H1 (cell line): ENCODE results near the gene CLN6. TPM values are rescaled to one million over a fixed set of nuclear protein-coding genes. Genes with fewer than 3 reads are reported as not detected.

Experiments
- BACH1 ChIP-seq: IDR thresholded peaks from 2 replicates; pipeline ENCODE4 v1.6.1; 2012; ENCODE audit warnings: low read length, improper control_type of control experiment
- BCL11A ChIP-seq, 2 experiments: IDR thresholded peaks; one replicate each; pipeline ENCODE4 v1.6.1; 2011; ENCODE audit warnings: low read depth in 2 of 2, low read length in 2 of 2, mild to moderate bottlenecking in 2 of 2
- CBX8 ChIP-seq: fragments of 300-800, 300-1000 bp; sonication (generic); IDR thresholded peaks from 2 replicates; pipeline ENCODE4 v1.7.1; 2016; ENCODE audit warnings: low read depth, low read length, borderline replicate concordance
- CREB1 ChIP-seq: IDR thresholded peaks from 2 replicates; pipeline ENCODE4 v1.6.1; 2012; ENCODE audit warnings: inconsistent platforms
- EGR1 ChIP-seq: IDR thresholded peaks from 2 replicates; pipeline ENCODE4 v1.6.1; 2011; ENCODE audit warnings: low read depth, low read length, borderline replicate concordance
- HDAC2 ChIP-seq, 2 experiments: fragments of 300-600 bp in 1 of 2; sonication (generic) in 1 of 2; IDR thresholded peaks; 2 replicates each; pipeline ENCODE4 v1.6.1; 2011 to 2012; ENCODE audit warnings: low read depth in 2 of 2, low read length in 2 of 2, mild to moderate bottlenecking in 2 of 2, moderate library complexity in 2 of 2, borderline replicate concordance in 1 of 2, inconsistent platforms in 1 of 2
- HDAC6 ChIP-seq: IDR thresholded peaks from one replicate; pipeline ENCODE4 v1.7.1; 2012; ENCODE audit warnings: low read depth, mild to moderate bottlenecking, inconsistent platforms, low read length, moderate library complexity
- MAFK ChIP-seq: IDR thresholded peaks from 2 replicates; pipeline ENCODE4 v1.6.1; 2012; ENCODE audit warnings: low read depth, mild to moderate bottlenecking, improper control_type of control experiment, low read length
- MAX ChIP-seq: IDR thresholded peaks from 2 replicates; pipeline ENCODE4 v1.6.1; 2012; ENCODE audit warnings: inconsistent platforms
- NANOG ChIP-seq: IDR thresholded peaks from 2 replicates; pipeline ENCODE4 v1.6.1; 2011; ENCODE audit warnings: low read length, low read depth, mild to moderate bottlenecking, inconsistent platforms; ENCODE audit not compliant: insufficient read depth, poor library complexity, severe bottlenecking
- POLR2AphosphoS5 ChIP-seq: IDR thresholded peaks from 2 replicates; pipeline ENCODE4 v1.6.1; 2011; ENCODE audit warnings: low read depth, low read length
- RAD21 ChIP-seq, 2 experiments: IDR thresholded peaks in 1 of 2; conservative IDR thresholded peaks in 1 of 2; 2 replicates each; pipeline ENCODE4 v1.6.1; 2011; ENCODE audit warnings: low read depth in 2 of 2, low read length in 2 of 2, improper control_type of control experiment in 1 of 2, inconsistent platforms in 1 of 2, mild to moderate bottlenecking in 1 of 2, moderate library complexity in 1 of 2
- RFX5 ChIP-seq: IDR thresholded peaks from 2 replicates; pipeline ENCODE4 v1.6.1; 2011; ENCODE audit warnings: low read depth, low read length, improper control_type of control experiment, borderline replicate concordance
- SP2 ChIP-seq: IDR thresholded peaks from 2 replicates; pipeline ENCODE4 v1.6.1; 2012; ENCODE audit warnings: mild to moderate bottlenecking, low read length, inconsistent platforms
- SUZ12 ChIP-seq: fragments of 200-600 bp; sonication (generic); IDR thresholded peaks from 2 replicates; pipeline ENCODE4 v1.6.1; 2012; ENCODE audit warnings: mild to moderate bottlenecking, inconsistent platforms, low read length, moderate library complexity, mixed read lengths
- polyA plus RNA-seq, 7 experiments: library from polyadenylated mRNA; depleted of rRNA in 3 of 7; stranded (reverse) in 5 of 7; unstranded in 2 of 7; fragments of >200 nt in 5 of 7; fragments of 200-250 nt in 2 of 7; gene quantifications; 1 replicate in 5 of 7; 2 replicates in 1 of 7; 4 replicates in 1 of 7; pipeline versions ENCODE4 v1.2.1 to v1.2.3, GENCODE V29; 2011 to 2013; ENCODE audit warnings: missing spikeins in 2 of 7, mixed read lengths in 2 of 7
- total RNA-seq: library from RNA; stranded (reverse); fragmentation: NEBNext Ultra II Directional; extraction: Animal tissue kit (Norgen Biotek cat#: 25700); gene quantifications from 2 replicates; pipeline ENCODE4 v1.2.1, GENCODE V29; 2021
- TF ChIP-seq, protein P1 (sequence below), 3 experiments: IDR thresholded peaks; 1 replicate in 2 of 3; 2 replicates in 1 of 3; pipeline versions ENCODE4 v1.5.1 to v1.6.1; 2011; ENCODE audit warnings: low read length in 3 of 3, mild to moderate bottlenecking in 3 of 3, inconsistent platforms in 2 of 3, low read depth in 1 of 3, moderate library complexity in 1 of 3; ENCODE audit not compliant: insufficient read depth in 1 of 3; ENCODE audit errors: control extremely low read depth in 1 of 3
- TF ChIP-seq, protein P2 (sequence below): IDR thresholded peaks from 2 replicates; pipeline ENCODE4 v1.6.1; 2011; ENCODE audit warnings: low read length, improper control_type of control experiment

The CLN6 gene
- total and polyA plus RNA-seq, 2 of the 8 experiments (the other 6 are each of a cell fraction or from before 2014, with no cell fraction given) = 60.0 to 137 TPM

GRCh38 chr15:68210821-68211655 lies 18.5 kb downstream of the CLN6 start (continued):
- no peak for TF ChIP-seq SP2
- TF ChIP-seq MAFK = no peak
- peak; percentile 85; the same call in 1 of the 2 replicates for TF ChIP-seq EGR1
- TF ChIP-seq, protein P1, sequence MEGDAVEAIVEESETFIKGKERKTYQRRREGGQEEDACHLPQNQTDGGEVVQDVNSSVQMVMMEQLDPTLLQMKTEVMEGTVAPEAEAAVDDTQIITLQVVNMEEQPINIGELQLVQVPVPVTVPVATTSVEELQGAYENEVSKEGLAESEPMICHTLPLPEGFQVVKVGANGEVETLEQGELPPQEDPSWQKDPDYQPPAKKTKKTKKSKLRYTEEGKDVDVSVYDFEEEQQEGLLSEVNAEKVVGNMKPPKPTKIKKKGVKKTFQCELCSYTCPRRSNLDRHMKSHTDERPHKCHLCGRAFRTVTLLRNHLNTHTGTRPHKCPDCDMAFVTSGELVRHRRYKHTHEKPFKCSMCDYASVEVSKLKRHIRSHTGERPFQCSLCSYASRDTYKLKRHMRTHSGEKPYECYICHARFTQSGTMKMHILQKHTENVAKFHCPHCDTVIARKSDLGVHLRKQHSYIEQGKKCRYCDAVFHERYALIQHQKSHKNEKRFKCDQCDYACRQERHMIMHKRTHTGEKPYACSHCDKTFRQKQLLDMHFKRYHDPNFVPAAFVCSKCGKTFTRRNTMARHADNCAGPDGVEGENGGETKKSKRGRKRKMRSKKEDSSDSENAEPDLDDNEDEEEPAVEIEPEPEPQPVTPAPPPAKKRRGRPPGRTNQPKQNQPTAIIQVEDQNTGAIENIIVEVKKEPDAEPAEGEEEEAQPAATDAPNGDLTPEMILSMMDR (IDR thresholded peaks at IDR 0.05; ENCODE audit: control extremely low read depth in 1 of 3, insufficient read depth in 1 of 3, low read depth in 1 of 3, low read length in 3 of 3) = peak in 2 of 3 experiments; percentile 87 to 89; a peak in 3 of 4 replicates
- TF ChIP-seq RFX5 = no peak
- TF ChIP-seq CBX8 = no peak
- no peak for TF ChIP-seq HDAC6
- no peak for TF ChIP-seq SUZ12
- TF ChIP-seq, protein P2, sequence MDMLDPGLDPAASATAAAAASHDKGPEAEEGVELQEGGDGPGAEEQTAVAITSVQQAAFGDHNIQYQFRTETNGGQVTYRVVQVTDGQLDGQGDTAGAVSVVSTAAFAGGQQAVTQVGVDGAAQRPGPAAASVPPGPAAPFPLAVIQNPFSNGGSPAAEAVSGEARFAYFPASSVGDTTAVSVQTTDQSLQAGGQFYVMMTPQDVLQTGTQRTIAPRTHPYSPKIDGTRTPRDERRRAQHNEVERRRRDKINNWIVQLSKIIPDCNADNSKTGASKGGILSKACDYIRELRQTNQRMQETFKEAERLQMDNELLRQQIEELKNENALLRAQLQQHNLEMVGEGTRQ = no peak
- no peak for TF ChIP-seq CREB1
- no peak for TF ChIP-seq HDAC2 (IDR thresholded peaks at IDR 0.05; ENCODE audit: borderline replicate concordance in 1 of 2, low read depth in 2 of 2, low read length in 2 of 2)
- TF ChIP-seq BCL11A (IDR thresholded peaks at IDR 0.05; ENCODE audit: low read depth in 2 of 2, low read length in 2 of 2) = no peak
- no peak for TF ChIP-seq BACH1
- TF ChIP-seq RAD21 (IDR thresholded peaks at IDR 0.05 in 1 of 2, conservative IDR thresholded peaks at IDR 0.05 in 1 of 2; ENCODE audit: low read depth in 2 of 2, low read length in 2 of 2) = peak; percentile 68 to 82
- no peak for TF ChIP-seq NANOG
- TF ChIP-seq POLR2AphosphoS5 = 0 out of 2 replicates have a peak, but pooled peaks have one; percentile 33
- TF ChIP-seq MAX = 0 out of 2 replicates have a peak, but pooled peaks have one; percentile 25
